Epidermal melanocyte (primary cell): ENCODE data around the gene ISG20.
"Not testable (repeated sequence)": the region's sequence is repeated elsewhere in the genome, so short reads cannot be mapped to it uniquely, and the experiment has no call there.

ENCODE experiments used
- DNase-seq: peaks from one replicate; pipeline ENCODE4 v3.0.0; 2011; ENCODE audit warnings: low spot score; ENCODE audit not compliant: insufficient read length

ISG20 gene

DNA sequence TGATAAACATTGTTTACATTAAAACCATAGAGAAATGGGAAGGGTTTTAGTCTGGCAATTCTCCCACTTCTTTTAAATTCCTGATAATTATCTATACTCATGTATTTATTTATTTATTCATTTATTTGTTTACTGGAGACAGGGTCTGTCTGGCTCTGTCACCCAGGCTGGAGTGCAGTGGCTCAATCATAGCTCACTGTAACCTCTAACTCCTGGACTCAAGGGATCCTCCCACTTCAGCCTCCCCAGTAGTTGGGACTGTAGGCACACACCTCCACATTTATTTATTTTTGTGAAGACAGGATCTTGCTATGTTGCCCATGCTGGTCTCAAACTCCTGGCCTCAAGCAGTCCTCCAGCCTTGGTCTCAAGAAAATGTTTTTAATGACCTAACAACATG, 20.1 kb upstream of the ISG20 start:
- DNase-seq = no peak

DNA sequence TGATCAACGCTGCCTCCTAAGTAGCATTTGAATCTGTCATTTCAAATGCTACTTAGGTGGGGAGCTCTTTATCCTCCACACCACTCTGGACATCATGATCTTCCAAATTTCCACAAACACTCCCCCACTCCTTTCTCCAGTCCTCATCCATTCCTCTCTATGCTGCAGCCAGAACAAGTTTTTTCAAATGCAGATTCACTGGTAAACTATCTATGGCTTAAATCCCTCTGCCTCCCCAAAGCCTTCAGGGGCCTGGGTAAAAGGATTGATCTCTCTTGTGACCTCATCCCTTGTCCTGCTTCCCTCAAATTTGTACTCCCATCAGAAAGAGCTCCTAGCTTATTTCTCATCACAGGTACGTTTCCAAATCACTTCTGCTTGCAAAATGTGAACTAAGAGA, 19.0 kb upstream of the ISG20 start:
- no peak for DNase-seq

- peak; percentile 96 for DNase-seq
These were observed 17.6 kb upstream of the ISG20 start, which contains the start of gene AEN for GRCh38 chr15:88620995-88621772. TSS of gene AEN (plus strand) at chr15:88621340. CDS start at chr15:88626210, 4,870 bp downstream.

- no peak for DNase-seq
These were observed 16.8 kb upstream of the ISG20 start for GRCh38 chr15:88621789-88622604.

GRCh38 chr15:88622605-88622975, 16.2 kb upstream of the ISG20 start:
- no peak for DNase-seq

- DNase-seq = no peak
These were observed 15.8 kb upstream of the ISG20 start for GRCh38 chr15:88623061-88623460.

- no peak for DNase-seq
These were observed 15.2 kb upstream of the ISG20 start for GRCh38 chr15:88623632-88624031.

- DNase-seq = no peak
These were observed 14.5 kb upstream of the ISG20 start for GRCh38 chr15:88624156-88624970.

- no peak for DNase-seq
These were observed 13.8 kb upstream of the ISG20 start for GRCh38 chr15:88624971-88625490.

DNA sequence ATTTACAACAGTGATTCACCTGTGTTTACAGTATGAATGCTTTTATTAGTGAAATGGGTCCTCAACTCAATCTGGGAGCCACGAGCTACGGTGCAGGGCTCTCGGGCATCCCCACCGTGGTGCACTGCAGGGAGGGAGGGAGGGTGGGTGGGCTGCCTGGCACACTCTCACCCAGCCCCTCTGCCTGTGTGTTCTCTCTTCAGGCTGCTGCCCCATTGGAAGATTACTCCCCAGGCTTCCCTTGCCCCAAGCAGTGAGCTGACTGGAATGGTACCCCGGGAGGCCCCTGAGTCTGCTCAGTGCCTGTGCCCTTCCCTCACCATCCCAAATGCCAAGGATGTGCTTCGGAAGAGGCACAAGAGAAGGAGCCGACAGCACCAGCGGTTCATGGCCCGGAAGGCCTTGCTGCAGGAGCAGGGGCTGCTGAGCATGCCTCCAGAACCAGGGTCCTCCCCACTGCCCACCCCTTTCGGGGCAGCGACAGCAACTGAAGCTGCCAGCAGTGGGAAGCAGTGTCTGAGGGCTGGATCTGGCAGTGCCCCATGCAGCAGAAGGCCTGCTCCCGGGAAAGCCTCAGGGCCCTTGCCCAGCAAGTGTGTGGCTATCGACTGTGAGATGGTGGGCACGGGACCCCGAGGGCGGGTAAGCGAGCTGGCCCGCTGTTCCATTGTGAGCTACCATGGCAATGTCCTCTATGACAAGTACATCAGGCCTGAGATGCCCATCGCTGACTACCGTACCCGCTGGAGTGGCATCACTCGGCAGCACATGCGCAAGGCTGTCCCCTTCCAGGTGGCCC, 12.7 kb upstream of the ISG20 start:
- DNase-seq = no peak

- DNase-seq = no peak
These were observed 11.4 kb upstream of the ISG20 start for GRCh38 chr15:88627463-88627862.

DNA sequence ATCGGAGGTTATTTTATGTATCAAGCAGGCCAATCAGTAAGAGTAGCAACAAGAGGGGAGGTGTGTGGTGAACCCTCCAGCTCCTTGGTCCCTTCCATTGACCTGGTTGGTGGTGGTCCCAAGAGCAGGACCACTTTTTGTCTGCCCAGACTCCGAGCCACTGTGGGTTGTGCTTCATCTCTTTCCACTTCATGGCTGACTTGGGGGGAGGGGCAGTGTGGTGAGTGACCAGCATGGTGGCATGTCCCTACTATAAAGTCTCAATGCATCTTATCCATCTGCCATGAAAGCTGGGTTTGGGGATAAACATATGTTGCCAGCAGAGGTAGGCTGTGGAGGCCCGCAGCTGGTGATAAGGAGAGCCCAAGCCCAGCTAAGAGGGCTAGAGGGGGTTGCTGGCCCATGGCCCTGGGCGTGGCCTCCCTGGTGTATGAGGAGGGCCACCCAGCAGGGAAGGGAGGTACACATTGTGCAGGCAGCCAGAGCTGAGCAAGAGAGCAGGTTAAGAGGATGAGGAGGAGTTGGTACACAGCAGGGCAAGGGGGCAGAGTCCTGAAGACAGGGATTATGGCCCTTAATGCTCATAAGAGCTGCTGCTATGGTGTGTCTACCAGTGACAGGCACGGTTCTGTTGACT, 10.7 kb upstream of the ISG20 start:
- DNase-seq = no peak

GRCh38 chr15:88629071-88629470, 9.7 kb upstream of the ISG20 start:
- DNase-seq = no peak

- no peak for DNase-seq
These were observed 8.6 kb upstream of the ISG20 start for GRCh38 chr15:88630141-88630721.

DNA sequence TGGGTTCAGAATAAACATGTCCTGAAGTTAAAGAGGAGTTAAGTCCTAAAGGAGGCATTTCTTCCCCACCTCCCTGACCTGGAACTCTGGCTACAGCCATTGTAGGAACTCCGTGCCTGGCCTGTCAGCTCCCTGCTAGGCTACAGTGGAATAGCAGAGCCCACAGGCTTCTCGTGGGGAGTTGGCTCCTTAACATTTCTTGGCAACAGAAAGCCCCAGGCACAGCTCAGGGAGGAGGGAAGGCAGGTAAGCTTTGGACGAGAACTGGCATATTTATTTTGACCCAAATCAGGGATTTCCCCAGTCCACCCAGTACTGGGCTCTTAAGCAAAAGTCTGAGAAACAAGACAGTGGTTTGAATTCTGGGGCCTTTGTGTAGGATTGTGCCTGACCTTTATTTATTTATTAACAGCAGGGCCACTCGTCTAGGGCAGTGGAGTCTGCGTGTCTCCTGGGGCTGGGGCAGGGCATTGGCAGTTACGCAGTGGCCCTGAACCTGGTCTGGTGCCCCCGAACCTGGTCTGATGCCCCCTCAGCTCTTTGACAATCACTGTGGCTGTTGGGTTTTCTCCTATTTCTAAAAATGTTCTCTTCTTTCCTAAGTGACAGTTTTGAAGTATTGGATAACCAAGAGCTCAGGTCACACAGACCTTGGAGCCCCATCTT, 7.9 kb upstream of the ISG20 start:
- DNase-seq = no peak

DNA sequence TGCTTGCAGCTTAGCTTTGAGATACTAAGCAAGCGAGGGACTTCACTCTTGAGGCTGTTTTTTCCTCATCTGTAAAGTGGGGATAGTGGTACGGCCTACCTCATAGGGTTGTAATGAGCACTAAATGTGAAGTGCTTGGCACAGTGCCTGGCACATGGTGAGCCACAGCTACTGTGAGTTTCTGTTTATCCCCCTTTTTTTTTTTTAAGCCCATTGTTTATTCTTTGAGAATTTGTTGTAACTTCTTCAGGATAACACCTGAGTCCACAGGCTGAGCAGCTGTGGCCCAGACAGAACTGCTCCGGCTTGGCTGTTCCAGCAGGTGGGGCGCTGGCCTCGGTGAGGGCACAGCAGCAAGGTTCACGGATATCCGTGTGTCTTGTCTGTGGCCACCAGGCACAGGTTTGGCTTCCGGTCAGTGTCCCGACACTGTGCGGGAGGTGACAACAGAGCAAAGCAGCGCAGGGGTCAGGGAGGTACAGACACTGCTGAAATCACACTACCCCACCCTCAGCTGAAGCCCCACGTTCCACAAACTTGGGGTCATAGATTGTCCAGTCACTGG, 7.3 kb upstream of the ISG20 start:
- DNase-seq = no peak

GRCh38 chr15:88632797-88633196, 6.0 kb upstream of the ISG20 start:
- not testable (repeated sequence) for DNase-seq

GRCh38 chr15:88634449-88634848, 4.4 kb upstream of the ISG20 start:
- no peak for DNase-seq

DNA sequence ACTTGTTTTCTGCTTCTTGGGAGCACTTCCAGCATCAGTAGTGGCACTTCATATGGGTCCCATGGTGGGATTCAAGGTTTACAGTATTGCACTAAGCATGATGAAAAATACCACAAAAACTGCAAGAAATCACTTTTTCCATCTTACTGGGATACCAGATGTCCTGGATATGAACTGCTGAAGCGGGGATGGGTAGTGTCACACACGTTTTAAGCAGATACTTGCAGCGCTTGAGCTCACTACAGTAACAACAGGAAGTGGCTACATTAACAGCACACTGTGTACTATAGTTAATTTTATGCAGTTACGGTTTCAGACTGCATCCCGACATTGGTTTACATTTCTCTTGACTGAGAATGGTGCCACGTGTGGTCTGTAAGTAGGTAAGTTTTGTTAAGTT, 3.5 kb upstream of the ISG20 start:
- DNase-seq = no peak
